SIG-M5 treated with dmso at 0.1 percent for 504 hours (cell line): Measurements from ENCODE around the gene CD9.

ENCODE experiments used
- DNase-seq: peaks from one replicate; lab custom pipeline; 2025; ENCODE audit not compliant: unreplicated experiment; lab: John Stamatoyannopoulos, UW

CD9 gene

DNA sequence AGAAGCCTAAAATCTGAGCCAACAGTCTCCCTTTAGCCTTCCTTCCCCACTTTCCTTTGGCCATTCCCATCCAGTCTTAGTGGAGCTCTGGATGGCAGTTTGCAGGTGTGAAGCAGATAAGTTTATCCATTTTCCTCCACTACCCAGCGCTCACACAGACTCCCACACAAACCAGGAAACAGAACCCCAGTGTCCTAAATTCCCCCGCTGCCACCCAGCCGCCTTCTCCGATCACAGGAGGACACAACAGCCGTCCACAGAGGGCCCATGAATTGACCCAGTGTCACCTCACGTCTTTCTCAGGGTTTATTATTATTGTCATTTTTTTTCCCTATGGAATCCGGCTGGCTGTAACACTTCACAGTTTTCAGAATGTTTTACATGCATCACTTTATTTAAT lies 16.4 kb downstream of the CD9 start:
- no peak for DNase-seq

DNA sequence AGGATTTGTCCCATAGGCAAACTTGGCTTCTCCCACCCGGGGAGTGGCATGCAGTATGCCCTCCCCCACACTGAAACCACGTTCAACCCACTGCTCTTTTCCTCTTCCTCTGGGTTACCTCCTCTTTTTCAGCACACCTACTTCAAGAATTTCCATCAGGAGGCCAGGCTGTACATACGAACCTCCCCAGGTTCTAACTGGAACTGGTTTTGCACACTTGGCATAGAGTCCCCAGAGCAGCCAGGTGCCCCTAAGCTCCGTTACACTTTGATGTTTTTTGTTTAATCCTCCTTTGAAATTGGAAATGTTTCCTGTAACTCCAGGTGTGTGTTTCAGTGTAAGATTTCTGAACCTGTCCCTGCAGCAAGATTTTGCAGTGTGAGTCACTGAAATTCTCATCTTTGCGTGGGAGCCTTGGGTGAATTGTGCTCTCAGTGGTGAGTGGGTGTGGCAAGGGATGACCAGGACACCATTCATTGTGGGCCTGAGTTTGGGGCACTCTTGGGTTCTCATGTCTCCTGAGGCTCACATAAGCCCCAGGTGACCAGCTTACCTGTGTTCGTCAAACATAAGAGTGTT lies 18.2 kb downstream of the CD9 start:
- DNase-seq, result no peak

DNA sequence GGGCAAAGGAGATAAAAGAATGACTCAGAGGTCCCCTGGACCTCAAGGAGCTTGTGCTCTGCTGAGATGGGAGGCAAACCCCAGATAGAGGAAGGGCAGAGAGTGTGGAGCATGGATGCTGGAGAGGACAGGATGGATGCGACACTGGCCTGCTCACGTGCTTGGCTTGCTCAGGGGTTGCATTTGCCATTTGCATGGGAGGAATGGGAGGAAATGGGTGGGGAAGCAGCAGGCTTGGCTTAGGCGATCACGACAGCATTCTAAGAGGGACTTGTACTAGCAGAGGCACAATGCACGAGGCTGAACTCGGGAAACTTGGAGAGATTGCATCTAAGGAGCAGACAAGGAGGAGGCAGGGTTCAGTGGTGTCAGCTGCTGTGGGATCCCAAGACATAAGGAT lies 19.8 kb downstream of the CD9 start:
- DNase-seq, result no peak

DNA sequence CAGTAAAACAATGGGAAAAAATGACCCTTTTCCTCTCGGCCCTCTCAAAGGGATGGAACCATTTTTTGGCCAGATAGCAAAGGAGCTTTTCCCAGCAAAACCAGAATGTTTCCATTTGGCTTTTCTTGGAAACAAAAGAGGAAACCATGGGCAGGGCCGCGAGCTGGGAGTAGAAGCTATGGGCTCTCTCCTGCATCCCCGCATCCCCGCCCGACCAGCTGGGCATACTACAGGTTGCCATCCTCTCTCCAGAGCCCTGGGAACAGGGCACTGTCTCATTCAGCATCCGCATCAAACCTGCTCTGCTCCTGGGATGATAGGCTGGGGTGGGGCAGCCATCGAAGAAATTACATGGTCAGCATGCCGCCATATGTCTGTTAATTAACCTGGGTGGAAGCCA lies 20.9 kb downstream of the CD9 start:
- no peak for DNase-seq

DNA sequence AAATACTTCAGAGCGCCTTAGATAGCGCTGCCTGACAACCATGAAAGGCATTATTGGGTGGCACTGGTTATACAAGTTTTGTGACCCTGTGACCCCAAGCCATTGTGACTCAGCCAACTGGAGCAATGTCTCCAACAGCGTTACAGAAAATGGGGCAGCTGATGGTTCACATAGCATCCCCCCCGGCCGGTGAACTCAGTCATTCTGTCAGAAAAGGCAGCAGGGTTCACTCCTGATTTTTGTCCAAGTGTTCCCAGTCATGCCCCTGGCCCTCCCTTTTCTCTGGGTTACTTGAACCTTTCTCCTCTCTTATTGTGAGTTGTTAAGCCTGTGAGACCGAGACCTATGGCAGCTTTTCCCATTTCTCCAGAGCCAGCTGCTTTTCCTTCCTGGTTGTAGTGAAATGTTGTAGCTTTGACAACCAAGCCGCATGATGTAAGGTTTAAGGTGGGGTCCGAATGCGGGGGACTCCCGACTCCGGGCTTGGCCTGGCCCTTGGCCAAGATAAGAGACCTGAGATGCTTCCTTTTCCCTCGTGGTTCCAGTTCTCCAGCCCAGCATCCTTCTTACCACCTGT lies 22.0 kb downstream of the CD9 start:
- peak; percentile 22 for DNase-seq

DNA sequence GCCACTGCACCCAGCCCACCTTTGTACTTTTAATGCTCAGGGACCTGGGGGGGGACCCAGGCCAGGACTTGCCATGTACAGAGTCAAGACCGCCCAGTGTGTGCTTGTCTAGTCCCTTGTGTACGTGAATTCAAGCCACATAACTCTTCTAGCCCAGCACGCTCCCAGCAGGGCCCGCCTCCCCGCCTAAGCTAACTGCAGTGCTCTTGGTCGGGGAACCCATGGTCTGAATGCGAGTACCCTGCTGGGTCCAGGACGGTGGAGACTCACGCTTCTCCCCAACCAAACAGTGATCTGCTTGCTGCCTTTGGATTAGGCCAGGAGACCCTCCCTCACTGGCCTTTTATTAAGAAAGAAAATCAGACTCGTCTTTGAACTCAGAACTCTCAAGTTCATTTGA lies 23.3 kb downstream of the CD9 start:
- DNase-seq, result no peak

DNA sequence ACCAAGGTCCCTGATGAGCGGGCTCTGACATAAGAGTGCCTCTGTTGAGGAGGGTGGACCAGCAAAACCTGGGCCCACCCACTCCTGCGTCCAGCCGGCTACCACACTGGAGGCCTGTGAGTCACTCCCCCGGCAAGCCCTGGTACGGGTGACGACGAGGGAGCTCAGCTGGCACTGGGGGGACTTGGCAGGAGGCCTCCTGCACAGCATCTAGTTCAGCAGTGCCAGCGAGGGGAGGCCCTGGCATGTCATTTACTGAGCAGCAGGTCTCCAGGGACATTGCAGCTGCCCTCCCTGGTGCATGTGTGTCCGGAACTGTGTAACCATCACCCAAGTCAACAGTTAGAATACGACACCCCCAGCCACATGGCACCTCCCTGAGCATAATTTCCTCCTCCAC lies 24.4 kb downstream of the CD9 start:
- DNase-seq, result no peak

DNA sequence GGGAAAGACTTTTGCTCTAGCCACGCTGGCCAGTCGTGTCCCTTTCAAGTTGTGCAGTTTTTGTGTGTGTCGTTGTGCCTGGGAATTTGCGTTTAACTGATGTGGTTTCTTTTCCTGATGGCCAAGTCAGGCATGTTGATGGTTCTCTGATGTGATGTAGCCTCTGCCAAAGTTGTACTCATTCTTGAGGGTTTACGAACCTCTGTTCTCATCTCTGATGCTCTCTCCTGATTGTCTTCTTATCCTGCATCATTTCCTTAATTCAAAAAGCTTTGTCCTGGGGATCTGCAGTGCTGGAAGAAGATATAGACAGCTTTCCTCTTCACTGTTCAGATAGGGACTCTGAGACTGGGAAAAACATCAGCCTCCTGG lies 25.4 kb downstream of the CD9 start:
- DNase-seq, result no peak

DNA sequence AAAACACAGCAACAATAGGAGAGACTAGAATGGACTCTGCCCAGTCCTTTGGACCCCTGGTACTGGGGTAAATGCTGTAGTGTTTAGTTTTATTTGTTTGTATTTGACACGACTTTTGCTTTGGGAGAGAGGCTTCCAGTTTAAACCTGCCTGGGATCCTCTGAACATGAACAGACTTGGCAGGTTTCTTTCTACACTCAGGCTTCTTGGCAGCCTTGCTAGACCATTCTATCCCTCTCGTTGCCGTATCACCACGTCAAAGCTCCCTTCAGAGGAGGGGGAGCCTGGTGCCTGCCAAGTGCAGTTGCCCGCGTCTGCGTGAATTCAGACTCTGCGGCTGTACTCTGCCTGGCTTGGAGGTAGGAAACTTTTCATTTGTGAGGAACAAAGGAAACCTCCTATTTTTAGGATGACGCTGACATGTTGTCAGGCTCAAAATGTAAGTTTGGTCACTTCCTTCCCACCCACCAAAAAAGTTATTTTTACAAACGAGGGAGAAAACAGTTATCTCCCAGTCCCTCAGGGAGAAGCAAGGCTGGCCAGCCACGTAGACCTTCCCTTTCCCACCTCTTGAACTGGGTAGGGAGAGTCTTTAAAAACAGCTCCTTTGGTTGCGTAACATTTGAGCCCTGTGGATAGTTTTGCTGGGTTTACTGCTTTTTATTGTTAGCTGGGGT lies 25.9 kb downstream of the CD9 start:
- DNase-seq, result no peak

DNA sequence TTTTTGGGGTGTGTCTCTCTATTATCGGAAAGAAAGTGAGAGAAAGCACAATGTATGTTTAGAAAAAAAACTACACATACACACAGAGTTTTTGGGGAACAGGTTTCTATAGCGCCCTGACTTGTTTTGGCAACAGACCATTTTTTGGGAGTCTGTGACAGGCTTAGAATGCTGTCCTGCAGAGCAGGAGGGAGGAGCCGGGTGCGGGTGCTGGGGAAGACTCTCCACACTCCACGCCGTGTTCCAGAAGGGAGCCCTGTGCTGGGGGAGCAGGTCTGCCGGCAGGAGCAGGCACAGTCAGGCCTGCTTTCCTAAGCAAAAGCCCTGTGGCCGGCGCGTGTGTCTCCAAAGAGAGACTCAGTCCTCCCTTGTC lies 26.5 kb downstream of the CD9 start:
- peak; percentile 33 for DNase-seq

DNA sequence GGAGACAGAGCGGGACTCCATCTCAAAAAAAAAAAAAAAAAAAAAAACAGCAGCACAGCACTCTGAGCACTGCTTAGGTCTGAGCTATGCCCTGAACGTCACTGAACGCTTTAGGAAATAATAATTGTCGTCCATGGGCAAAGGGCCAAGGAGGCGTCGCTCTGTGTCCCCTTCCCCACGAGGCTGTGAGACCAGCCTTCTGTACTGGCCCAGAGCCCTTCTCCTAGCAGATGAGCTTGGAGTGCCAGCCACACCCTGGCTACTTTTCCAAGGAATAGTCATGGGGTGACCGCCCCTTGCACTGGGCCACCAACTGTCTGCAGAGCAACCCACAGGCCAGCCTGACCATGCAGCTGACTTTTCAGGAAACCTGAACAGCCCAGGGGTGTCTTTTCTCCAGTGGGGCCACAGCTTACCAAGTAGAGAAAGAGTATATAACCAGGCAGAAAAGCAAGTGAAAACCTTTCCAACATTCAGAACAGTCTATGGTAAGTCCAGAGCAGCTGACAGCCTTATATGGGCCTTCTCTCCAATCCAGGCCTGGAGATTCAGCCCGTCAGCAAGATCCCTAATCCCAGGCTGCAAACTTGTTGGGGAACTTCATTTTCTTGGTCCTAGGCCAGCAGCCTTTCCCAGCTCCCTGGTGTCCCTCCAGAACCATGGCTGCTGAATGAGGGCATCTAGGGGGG lies 28.5 kb downstream of the CD9 start:
- DNase-seq, result no peak

DNA sequence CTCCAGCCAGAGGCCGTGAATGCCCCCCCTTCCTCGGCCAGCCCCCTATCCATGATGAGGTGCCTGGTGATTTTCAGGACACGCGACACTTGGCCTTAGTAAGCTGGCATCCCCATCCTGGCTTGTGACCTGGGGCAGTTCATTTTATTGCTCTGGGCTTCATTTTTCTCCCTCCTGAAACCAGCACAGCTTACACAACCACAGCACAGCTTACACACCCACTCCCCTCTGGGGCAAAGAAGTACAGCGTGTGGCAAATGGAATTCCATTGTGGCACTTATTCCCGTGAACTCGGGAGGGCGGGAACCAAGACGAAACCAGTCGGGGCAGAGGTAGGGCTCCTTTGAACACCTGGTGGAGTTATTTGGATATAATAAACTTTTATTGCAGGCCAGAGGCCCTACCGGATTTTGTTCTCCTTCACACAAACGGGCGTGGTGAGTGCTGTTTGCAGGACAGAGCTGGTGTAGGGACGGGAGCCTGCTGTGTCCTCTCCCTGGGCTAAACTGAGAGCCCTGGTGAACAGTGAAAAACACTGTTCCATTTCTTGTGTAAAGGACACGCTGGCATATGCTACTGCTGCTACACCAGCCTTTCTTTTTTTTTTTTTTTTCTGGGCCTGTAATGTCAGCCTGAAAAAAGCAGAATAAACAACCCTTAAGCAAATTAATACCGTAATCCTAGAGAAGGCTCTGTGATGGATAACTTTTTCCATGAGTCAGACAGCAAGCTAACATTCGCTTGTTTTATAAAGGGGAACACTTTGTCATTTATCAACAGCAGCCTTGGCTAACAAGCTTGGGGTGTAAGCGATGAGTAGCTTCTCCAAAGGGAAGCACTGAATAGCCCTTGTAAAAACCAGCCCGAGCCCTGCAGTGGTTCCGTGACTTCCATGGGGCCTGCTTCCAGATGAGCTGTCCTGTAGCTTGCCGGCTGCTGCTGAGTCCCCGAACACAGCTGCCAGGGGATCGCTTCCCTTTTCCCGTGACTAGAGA lies 29.3 kb downstream of the CD9 start:
- DNase-seq, result peak; percentile 90

DNA sequence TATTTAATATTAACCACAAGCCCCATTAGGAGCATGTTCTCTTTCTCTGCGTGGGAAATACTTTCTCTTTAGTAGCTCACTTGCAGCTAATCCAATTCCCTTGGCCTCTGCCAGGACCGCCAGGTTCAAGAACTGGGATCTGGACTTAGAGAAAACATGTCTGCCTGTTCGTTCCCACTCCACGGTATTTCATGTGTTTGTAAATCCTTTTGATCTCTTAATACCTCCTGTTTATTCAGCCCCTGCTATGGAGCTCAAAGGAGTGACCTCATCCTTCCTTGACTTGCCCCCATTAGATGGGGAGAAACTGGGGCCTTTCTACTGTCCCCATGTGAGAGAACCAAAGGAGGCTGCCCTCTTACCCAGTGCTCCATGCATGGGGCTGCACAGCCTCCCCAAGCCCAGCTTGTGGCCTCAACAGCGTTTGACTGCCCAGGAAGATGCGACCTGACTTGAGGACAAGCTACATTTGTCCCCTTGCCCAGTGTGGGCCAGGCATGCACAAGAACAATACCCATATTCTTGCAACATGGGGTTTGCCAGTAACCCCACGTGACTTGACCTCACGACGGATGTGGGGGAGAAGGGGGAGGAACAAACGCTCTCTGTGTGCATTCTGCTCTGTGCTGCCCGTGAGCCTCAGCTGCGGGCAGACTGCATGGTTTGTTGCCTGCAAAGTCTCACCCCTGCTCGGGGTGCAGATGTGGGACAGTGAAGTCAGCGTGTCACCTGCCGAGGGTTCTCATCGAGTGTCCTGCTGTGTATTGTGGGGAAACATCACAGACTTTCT lies 30.3 kb downstream of the CD9 start:
- peak; percentile 94 for DNase-seq

DNA sequence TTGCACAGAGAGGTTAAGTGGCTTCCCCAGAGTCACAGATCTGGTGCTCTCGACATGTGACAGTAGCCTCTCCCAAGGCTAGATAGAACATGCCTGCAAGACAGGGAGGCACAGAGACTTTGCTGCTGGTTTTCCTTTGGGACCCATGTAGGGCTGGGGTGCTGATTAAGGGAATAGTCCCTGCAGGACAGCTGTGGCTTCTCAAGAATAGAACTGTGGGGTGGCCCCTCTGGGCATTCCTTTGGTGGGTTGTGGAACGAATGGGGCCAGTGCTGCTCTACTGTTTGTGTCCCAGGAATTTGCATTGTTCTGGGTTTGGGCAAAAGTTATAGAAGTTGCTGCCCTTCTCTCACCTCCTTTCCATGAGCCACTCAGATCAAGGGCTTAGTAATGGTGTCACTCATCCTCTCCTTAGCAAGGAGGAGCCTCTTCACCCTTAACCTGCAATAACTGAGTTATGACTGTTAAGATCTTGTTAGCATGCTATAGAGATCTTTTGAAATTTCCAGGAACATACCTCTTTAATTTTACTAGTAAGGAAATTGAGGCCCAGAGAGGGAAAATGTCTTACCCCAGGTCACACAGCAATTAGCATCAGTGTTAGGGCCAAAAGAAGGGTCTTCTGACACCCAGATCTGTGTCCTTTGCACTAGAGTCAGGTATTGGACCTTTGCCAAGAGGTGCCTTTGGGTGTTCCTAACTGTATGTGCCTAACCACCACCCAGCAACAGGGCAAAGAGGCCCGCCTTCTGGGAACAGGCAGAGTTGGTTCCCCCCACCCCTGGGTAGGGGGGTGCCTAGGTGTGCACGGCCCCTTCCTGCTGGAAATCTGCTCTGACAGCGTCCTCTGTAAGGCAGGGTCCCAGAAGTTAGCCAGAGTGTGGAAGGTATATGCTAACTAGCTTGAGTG lies 31.4 kb downstream of the CD9 start:
- DNase-seq, result no peak

DNA sequence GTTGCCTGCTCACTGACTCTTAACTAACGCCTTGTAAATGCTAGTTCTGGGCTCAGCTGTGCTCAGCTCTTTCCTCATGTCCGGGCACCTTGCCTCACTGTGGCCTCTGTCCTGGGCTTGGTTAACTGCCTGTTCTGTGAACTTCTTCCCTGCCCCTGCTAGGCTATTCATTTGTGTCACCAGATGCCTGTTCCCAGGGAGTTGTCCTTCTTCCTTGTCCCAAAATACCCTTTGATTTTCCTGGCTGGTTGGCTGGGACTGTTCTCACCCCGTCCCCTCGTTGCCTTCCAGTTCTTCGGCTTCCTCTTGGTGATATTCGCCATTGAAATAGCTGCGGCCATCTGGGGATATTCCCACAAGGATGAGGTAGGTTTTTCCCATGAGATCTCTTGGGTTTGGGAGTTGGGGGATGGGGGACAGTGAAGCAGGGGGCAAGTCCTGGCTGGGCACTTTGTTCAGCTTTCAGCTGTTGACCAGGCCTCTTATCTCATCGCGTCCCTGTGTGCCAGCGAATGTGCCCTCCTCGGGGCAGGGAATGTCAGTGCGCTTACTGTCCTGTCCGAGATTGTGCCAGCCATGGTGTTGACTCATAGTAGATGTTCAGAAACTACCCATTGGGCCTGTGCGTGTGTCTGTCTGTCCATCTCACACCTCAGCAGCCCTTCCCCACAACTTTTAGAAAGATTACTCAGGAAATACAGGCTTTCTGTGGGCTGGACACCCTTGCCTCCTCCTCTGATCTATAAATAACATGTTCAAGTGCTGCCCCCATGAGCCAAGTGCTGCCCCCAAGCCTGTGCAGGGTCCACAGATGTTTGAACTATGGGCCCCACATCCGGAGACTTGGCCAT lies 33.1 kb downstream of the CD9 start:
- peak; percentile 22 for DNase-seq

DNA sequence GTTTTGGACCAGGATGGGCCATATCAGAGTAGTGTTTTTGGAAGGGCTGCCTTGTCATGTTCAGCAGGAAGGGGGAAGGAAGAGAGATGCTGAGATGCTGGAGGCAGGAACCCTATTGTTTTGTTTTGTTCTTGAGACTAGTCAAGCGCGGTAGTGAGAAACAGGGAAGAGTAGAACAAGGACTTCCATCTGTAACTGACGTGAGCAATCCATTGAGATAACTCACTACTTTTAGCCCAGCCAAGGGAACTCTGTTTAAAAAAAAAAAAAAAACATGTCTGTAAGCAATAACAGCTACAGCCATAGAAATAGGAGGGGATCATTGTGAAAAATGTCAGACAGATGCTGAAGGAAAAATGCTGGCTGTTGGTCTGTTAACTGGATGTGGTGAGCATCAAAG lies 34.0 kb downstream of the CD9 start:
- DNase-seq, result no peak

DNA sequence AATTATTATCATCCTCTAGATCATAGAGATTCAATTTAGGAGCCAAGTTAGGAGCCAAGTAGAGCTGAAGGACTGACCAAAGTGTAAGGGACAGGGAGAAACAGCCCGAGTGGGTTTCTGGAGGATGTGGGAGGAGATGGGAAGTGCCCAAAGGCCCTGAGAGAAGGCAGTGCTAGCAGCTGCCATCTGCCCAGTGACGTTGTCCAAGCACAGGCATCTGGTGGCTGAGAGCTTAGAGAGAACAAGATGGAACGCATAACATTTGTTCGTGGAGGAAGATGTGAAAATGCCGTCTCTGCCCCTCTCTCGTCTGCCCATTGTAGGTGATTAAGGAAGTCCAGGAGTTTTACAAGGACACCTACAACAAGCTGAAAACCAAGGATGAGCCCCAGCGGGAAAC lies 34.7 kb downstream of the CD9 start:
- DNase-seq, result no peak

DNA sequence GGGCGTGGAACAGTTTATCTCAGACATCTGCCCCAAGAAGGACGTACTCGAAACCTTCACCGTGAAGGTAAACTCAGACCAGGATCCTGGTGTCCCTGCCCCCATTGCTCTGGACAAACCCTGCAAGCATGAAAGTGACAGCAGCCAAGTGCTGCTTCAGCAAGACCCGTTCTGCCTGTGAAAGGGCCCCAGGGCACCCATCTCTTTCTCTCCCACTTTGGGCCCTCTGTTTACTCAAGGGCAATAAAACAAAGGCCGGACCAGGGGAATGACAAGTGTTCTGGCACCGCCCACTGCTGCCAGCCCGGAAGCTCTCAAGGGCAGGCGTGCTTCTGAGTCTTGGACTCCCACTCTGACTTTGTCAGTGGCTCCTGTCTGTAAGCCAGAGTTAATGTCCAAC lies 35.3 kb downstream of the CD9 start:
- DNase-seq, result peak; percentile 60
